IMR-90 (cell line): Measurements from ENCODE around the gene LDAF1.

Experiments
- BHLHE40 ChIP-seq: fragments of 150-350 bp; IDR thresholded peaks from 2 replicates; pipeline ENCODE4 v1.6.1; 2016; ENCODE audit warnings: mild to moderate bottlenecking, low read depth, low read length
- CTCF ChIP-seq: conservative IDR thresholded peaks from 2 replicates; pipeline ENCODE4 v1.5.1; 2012; ENCODE audit warnings: mild to moderate bottlenecking, low read depth, low read length, improper control_type of control experiment
- FOS ChIP-seq: fragments of 150-350 bp; IDR thresholded peaks from 2 replicates; pipeline ENCODE4 v1.6.1; 2016; ENCODE audit warnings: low read depth, low read length
- MAFK ChIP-seq: IDR thresholded peaks from 2 replicates; pipeline ENCODE4 v1.6.1; 2012; ENCODE audit warnings: low read depth, low read length, improper control_type of control experiment
- MXI1 ChIP-seq: IDR thresholded peaks from 2 replicates; pipeline ENCODE4 v1.6.1; 2012; ENCODE audit warnings: low read depth, mild to moderate bottlenecking, low read length, moderate library complexity, borderline replicate concordance
- NFE2L2 ChIP-seq: fragments of 150-350 bp; IDR thresholded peaks from 2 replicates; pipeline ENCODE4 v1.6.1; 2016; ENCODE audit warnings: low read depth, mild to moderate bottlenecking, low read length
- POLR2A ChIP-seq: IDR thresholded peaks from 2 replicates; pipeline ENCODE4 v1.6.1; 2012; ENCODE audit warnings: mild to moderate bottlenecking, low read depth, low read length
- RFX5 ChIP-seq: IDR thresholded peaks from 2 replicates; pipeline ENCODE4 v1.8.0; 2012; ENCODE audit warnings: low read depth, mild to moderate bottlenecking, low read length, moderate library complexity
- SMC3 ChIP-seq: fragments of 150-350 bp; IDR thresholded peaks from 2 replicates; pipeline ENCODE4 v1.6.1; 2016; ENCODE audit warnings: low read depth, mild to moderate bottlenecking, antibody characterized with exemption, low read length, moderate library complexity
- USF2 ChIP-seq: fragments of 150-350 bp; IDR thresholded peaks from 2 replicates; pipeline ENCODE4 v1.6.1; 2017; ENCODE audit warnings: mild to moderate bottlenecking, antibody characterized with exemption, low read length, low read depth

- TF ChIP-seq POLR2A (no peak), CTCF (no peak), RFX5 (no peak), USF2 (no peak), NFE2L2 (no peak), FOS (no peak), BHLHE40 (no peak), MAFK (no peak), SMC3 (no peak), MXI1 (no peak)
These were observed 66.3 kb downstream of the LDAF1 start for GRCh38 chr16:21224800-21225199.
